Sigmoid colon (tissue), 7 donors: ENCODE data around the gene NUDT6. TPM values are rescaled to one million over a fixed set of nuclear protein-coding genes. Genes with fewer than 3 reads are reported as not detected.

ENCODE experiments used
- DNase-seq: peaks from one replicate; pipeline ENCODE4 v3.0.0-alpha.2; 2019
- H3K27ac ChIP-seq, 4 donors: fragments of 200-600 bp; sonication (generic); one replicate each; pipeline ENCODE4 v1.5.1; 2016 to 2019; ENCODE audit warnings: mild to moderate bottlenecking in 1 of 4
- H3K27me3 ChIP-seq, 3 donors: fragments of 200-600 bp; sonication (generic); one replicate each; pipeline ENCODE4 v1.5.1; 2019; ENCODE audit warnings: mild to moderate bottlenecking in 1 of 3
- H3K36me3 ChIP-seq, 4 donors: fragments of 200-600 bp; sonication (generic); one replicate each; pipeline ENCODE4 v1.5.1; 2016 to 2019
- H3K4me1 ChIP-seq, 4 donors: fragments of 200-600 bp; sonication (generic); one replicate each; pipeline ENCODE4 v1.5.1; 2017 to 2019
- H3K4me3 ChIP-seq, 4 donors: fragments of 200-600 bp; sonication (generic); one replicate each; pipeline ENCODE4 v1.5.1; 2017 to 2019; ENCODE audit warnings: mild to moderate bottlenecking in 2 of 4, moderate library complexity in 1 of 4
- H3K9me3 ChIP-seq, 4 donors: fragments of 200-600 bp in 3 of 4; sonication (generic) in 3 of 4; one replicate each; pipeline versions ENCODE4 v1.5.1 to v1.6.1; 2013 to 2019
- EP300 ChIP-seq, 4 donors: sonication (generic); formaldehyde crosslinking; IDR thresholded peaks; one replicate each; pipeline ENCODE4 v1.6.1; 2017; ENCODE audit warnings: antibody characterized with exemption in 4 of 4
- POLR2A ChIP-seq, 2 donors: fragments of 450-650 bp; IDR thresholded peaks; one replicate each; pipeline ENCODE4 v1.6.1; 2016; ENCODE audit warnings: antibody characterized with exemption in 2 of 2, mild to moderate bottlenecking in 2 of 2, moderate library complexity in 2 of 2
- POLR2AphosphoS5 ChIP-seq, 4 donors: sonication (generic); formaldehyde crosslinking; IDR thresholded peaks; one replicate each; pipeline ENCODE4 v1.6.1; 2017; ENCODE audit warnings: antibody characterized with exemption in 4 of 4
- WGBS, 2 donors: extraction: QIAGEN DNeasy Blood & Tissue Kit; methylation state at CpG; one replicate each; pipeline ENCODE4 v1.1.7; 2013; 5-methylcytosine and 5-hydroxymethylcytosine counted together
- intact Hi-C: fragments of 100-400 bp; cut with DNase I; formaldehyde crosslinking; loops from one replicate; pipeline ENCODE4 v1.15.1; 2023
- polyA plus RNA-seq, 3 donors: library from polyadenylated mRNA; stranded (reverse); fragments of 200-250 nt; gene quantifications; one replicate each; pipeline ENCODE4 v1.2.3, GENCODE V29; 2013
- total RNA-seq, 4 donors: library from RNA; depleted of rRNA; stranded (reverse); fragments of >200 nt; gene quantifications; one replicate each; pipeline ENCODE4 v1.1.0, GENCODE V29; 2016
- TF ChIP-seq, protein P1 (sequence below), 4 experiments: fragments of 450-650 bp in 3 of 4; fragments of 200-600 bp in 1 of 4; IDR thresholded peaks; one replicate each; pipeline ENCODE4 v1.5.1; 2016 to 2019; ENCODE audit warnings: antibody characterized with exemption in 4 of 4, mild to moderate bottlenecking in 3 of 4, moderate library complexity in 2 of 4
- donor health status: healthy with polysubstance abuse.
- donor health status: Bipolar disorder and iron deficiency.
- donor health status: healthy.

The NUDT6 gene
- total RNA-seq (1 to 10 TPM; 5.0 to 9.4 (median 7.2) TPM), polyA plus RNA-seq (10 to 100 TPM in 1 of 3 donors, 1 to 10 TPM in 2; 5.9 to 10.4 (median 9.0) TPM)

GRCh38 chr4:122921971-122922876 lies at the start of gene NUDT6:
NUDT6 (minus strand) TSS chr4:122922597; CDS start chr4:122922572, 25 bp downstream.
- Histone ChIP-seq H3K27ac (peak within 1 kb of the TSS; percentile 81 to 90 (median 84)), H3K9me3 (no peaks in the 10 kb centered on the region), H3K36me3 (no peaks in the 10 kb centered on the region), H3K27me3 (no peaks in the 10 kb centered on the region), H3K4me3 (peak within 1 kb of the TSS; percentile 63 to 85 (median 72)), H3K4me1 (peaks cover 0 to 21% (median 19%) of the 10 kb centered on the region in 4 donors)
- 0% methylated on average over 63 of the region's 63 CpGs for WGBS, 2 donors
- TF ChIP-seq EP300 (IDR thresholded peaks at IDR 0.05): no peak
- no peak for TF ChIP-seq POLR2A (IDR thresholded peaks at IDR 0.05)
- TF ChIP-seq, protein P1, sequence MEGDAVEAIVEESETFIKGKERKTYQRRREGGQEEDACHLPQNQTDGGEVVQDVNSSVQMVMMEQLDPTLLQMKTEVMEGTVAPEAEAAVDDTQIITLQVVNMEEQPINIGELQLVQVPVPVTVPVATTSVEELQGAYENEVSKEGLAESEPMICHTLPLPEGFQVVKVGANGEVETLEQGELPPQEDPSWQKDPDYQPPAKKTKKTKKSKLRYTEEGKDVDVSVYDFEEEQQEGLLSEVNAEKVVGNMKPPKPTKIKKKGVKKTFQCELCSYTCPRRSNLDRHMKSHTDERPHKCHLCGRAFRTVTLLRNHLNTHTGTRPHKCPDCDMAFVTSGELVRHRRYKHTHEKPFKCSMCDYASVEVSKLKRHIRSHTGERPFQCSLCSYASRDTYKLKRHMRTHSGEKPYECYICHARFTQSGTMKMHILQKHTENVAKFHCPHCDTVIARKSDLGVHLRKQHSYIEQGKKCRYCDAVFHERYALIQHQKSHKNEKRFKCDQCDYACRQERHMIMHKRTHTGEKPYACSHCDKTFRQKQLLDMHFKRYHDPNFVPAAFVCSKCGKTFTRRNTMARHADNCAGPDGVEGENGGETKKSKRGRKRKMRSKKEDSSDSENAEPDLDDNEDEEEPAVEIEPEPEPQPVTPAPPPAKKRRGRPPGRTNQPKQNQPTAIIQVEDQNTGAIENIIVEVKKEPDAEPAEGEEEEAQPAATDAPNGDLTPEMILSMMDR (IDR thresholded peaks at IDR 0.05): no peak
- peak in 3 of 4 donors; percentile 31 to 42 (median 34) for TF ChIP-seq POLR2AphosphoS5 (IDR thresholded peaks at IDR 0.05)
- intact Hi-C loops: loop anchor here (1.0 to 5.0 kb wide), 3 partner anchors 95 to 1340 kb away; partner anchors contain the start of gene BBS12
- peak; percentile 76 for DNase-seq

DNA sequence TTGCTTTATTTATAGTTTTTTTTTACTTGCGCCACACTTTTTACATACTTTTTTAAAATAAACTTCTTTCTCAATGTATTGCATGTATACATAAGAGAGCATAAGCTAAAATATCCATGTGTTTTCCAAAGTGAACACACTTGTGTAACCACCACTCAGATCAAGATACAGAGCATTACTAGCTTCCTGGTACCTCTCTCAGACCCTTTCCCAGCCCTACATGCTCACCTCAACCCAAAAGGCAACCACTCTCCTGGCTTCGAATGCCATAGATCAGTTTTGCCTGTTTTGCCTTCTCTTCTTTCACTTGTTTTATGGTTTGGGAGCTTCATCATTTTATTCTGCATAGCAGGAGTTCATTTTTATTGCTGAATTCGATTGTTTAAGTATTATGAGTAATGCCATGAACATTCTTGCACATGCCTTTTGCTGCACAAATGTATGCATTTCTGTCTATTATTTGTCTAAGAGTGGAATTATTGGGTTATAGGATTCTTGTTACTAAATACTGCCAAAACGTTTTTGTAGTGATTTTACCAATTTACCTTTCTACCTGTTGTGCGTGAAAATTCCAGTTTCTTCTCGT lies 45.9 kb upstream of the NUDT6 start:
- H3K9me3 ChIP-seq: no peaks in the 10 kb centered on the region
- H3K27ac ChIP-seq: no peak overlapping the region
- no peaks in the 10 kb centered on the region for H3K36me3 ChIP-seq
- 63 to 77% methylated on average over 6 of the region's 6 CpGs for WGBS, 2 donors
- DNase-seq: no peak
- H3K4me1 ChIP-seq: peaks cover 0 to 2% (median 0%) of the 10 kb centered on the region in 4 donors
- TF ChIP-seq EP300 (IDR thresholded peaks at IDR 0.05): no peak
- TF ChIP-seq, protein P1 (IDR thresholded peaks at IDR 0.05): no peak
- no peak for TF ChIP-seq POLR2A (IDR thresholded peaks at IDR 0.05)
- no peak for TF ChIP-seq POLR2AphosphoS5 (IDR thresholded peaks at IDR 0.05)
- H3K27me3 ChIP-seq: no peaks in the 10 kb centered on the region
- intact Hi-C loops: no loop called here
- no peak overlapping the region for H3K4me3 ChIP-seq

GRCh38 chr4:122967231-122967630 lies 44.8 kb upstream of the NUDT6 start:
- no peak for DNase-seq
- H3K27me3 ChIP-seq: no peaks in the 10 kb centered on the region
- no peak for TF ChIP-seq POLR2AphosphoS5 (IDR thresholded peaks at IDR 0.05)
- TF ChIP-seq, protein P1 (IDR thresholded peaks at IDR 0.05): no peak
- TF ChIP-seq EP300 (IDR thresholded peaks at IDR 0.05): no peak
- no peak for TF ChIP-seq POLR2A (IDR thresholded peaks at IDR 0.05)
- WGBS, 2 donors: 96 to 97% methylated on average over 3 of the region's 3 CpGs
- H3K4me3 ChIP-seq: no peak overlapping the region
- H3K27ac ChIP-seq: no peak overlapping the region
- peaks cover 0 to 12% (median 4%) of the 10 kb centered on the region in 4 donors for H3K4me1 ChIP-seq
- H3K9me3 ChIP-seq: no peaks in the 10 kb centered on the region
- intact Hi-C loops: no loop called here
- H3K36me3 ChIP-seq: no peaks in the 10 kb centered on the region

GRCh38 chr4:122966201-122966600 lies 43.8 kb upstream of the NUDT6 start:
- H3K4me1 ChIP-seq: peaks cover 0 to 19% (median 14%) of the 10 kb centered on the region in 4 donors
- no peak for DNase-seq
- H3K27me3 ChIP-seq: no peaks in the 10 kb centered on the region
- H3K9me3 ChIP-seq: no peaks in the 10 kb centered on the region
- no peak overlapping the region for H3K4me3 ChIP-seq
- 91 to 94% methylated on average over 4 of the region's 4 CpGs for WGBS, 2 donors
- no peak overlapping the region for H3K27ac ChIP-seq
- TF ChIP-seq POLR2AphosphoS5 (IDR thresholded peaks at IDR 0.05): no peak
- TF ChIP-seq POLR2A (IDR thresholded peaks at IDR 0.05): no peak
- TF ChIP-seq, protein P1 (IDR thresholded peaks at IDR 0.05): no peak
- TF ChIP-seq EP300 (IDR thresholded peaks at IDR 0.05): no peak
- no peaks in the 10 kb centered on the region for H3K36me3 ChIP-seq
- intact Hi-C loops: no loop called here
